ENCODE measurements around the gene ZDHHC5. TPM values are rescaled to one million over a fixed set of nuclear protein-coding genes. Genes with fewer than 3 reads are reported as not detected.
A peak's percentile ranks its signal among the peaks of the same experiment; 100 is the strongest.

ZDHHC5 gene
- polyA plus RNA-seq, 1 donor: 31.0 TPM

GRCh38 chr11:57729479-57729878, 61.6 kb downstream of the ZDHHC5 start:
- no peak for DNase-seq (ENCODE audit: low read depth)

- no peak for DNase-seq (ENCODE audit: low read depth)
Measured at GRCh38 chr11:57732661-57733060, 64.7 kb downstream of the ZDHHC5 start.

- no peak for DNase-seq (ENCODE audit: low read depth)
Measured at GRCh38 chr11:57735619-57736298, 67.8 kb downstream of the ZDHHC5 start.

GRCh38 chr11:57741132-57742086, 73.5 kb downstream of the ZDHHC5 start, which contains the start of gene SELENOH:
Gene SELENOH (plus strand): TSS chr11:57741491. CDS start chr11:57741596, 105 bp downstream.
- peak; percentile 90 for DNase-seq (ENCODE audit: low read depth)

- DNase-seq (ENCODE audit: low read depth): no peak
Measured at GRCh38 chr11:57742087-57742452, 74.2 kb downstream of the ZDHHC5 start.

GRCh38 chr11:57744357-57744756, 76.4 kb downstream of the ZDHHC5 start:
- DNase-seq (ENCODE audit: low read depth): no peak

- no peak for DNase-seq (ENCODE audit: low read depth)
Measured at GRCh38 chr11:57745206-57745605, 77.3 kb downstream of the ZDHHC5 start.

GRCh38 chr11:57746920-57747319, 79.0 kb downstream of the ZDHHC5 start:
- DNase-seq (ENCODE audit: low read depth): no peak

Other genes with a start within 250 kb of the ZDHHC5 start
- gene SLC43A3, start 241.0 kb upstream of the ZDHHC5 start, polyA plus RNA-seq (ENCODE audit: insufficient read length): 21.8 TPM
- gene RTN4RL2, start 207.6 kb upstream of the ZDHHC5 start, polyA plus RNA-seq (ENCODE audit: insufficient read length): 37.2 TPM
- gene SLC43A1, start 152.4 kb upstream of the ZDHHC5 start, polyA plus RNA-seq (ENCODE audit: insufficient read length): 14.1 TPM
- gene TIMM10, start 137.4 kb upstream of the ZDHHC5 start, polyA plus RNA-seq (ENCODE audit: insufficient read length): 40.7 TPM
- 246 TPM for gene SMTNL1, start 130.5 kb upstream of the ZDHHC5 start, polyA plus RNA-seq (ENCODE audit: insufficient read length)
- 24.6 TPM for gene UBE2L6, start 100.4 kb upstream of the ZDHHC5 start, polyA plus RNA-seq (ENCODE audit: insufficient read length)
- 88.8 TPM for gene SERPING1, start 70.4 kb upstream of the ZDHHC5 start, polyA plus RNA-seq (ENCODE audit: insufficient read length)
- gene YPEL4, start 18.2 kb upstream of the ZDHHC5 start, polyA plus RNA-seq (ENCODE audit: insufficient read length): 2.1 TPM
- 8.5 TPM for gene CLP1, start 10.4 kb upstream of the ZDHHC5 start, polyA plus RNA-seq (ENCODE audit: insufficient read length)
- gene MED19, start 44.1 kb downstream of the ZDHHC5 start, polyA plus RNA-seq (ENCODE audit: insufficient read length): 13.2 TPM
- gene TMX2, start 44.5 kb downstream of the ZDHHC5 start, polyA plus RNA-seq (ENCODE audit: insufficient read length): 53.8 TPM
- 67.3 TPM for gene SELENOH, start 73.4 kb downstream of the ZDHHC5 start, polyA plus RNA-seq (ENCODE audit: insufficient read length)
- gene BTBD18, start 83.7 kb downstream of the ZDHHC5 start, polyA plus RNA-seq (ENCODE audit: insufficient read length): 0.19 TPM
- gene CTNND1, start 93.7 kb downstream of the ZDHHC5 start, polyA plus RNA-seq (ENCODE audit: insufficient read length): 131 TPM

Measured in forelimb muscle (tissue), 1 donor.